ENCODE measurements around the gene KIRREL3.

DNA sequence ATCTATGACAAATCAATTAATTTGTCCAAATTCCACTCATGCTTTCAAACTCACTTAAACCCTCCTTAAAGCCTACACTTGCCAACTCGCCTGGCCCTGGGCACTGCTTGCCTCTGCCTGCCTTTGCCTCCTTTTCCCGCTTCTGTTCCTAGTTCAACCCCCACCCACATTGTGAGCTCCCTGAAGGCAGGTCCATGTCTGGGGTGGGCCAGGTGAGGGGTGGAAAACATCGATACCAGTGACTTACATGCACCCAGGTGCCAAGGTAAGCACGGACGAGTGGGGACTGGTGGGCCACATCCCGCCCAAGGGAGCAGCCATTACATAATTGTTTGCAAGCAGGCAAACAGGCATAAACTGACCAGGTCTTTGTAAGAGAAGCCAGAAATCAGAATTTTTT lies 498.9 kb downstream of the KIRREL3 start:
- TF ChIP-seq YY1 (IDR thresholded peaks at IDR 0.05; ENCODE audit: insufficient read depth, insufficient read length) = no peak
- no peak for TF ChIP-seq SUZ12 (IDR thresholded peaks at IDR 0.05; ENCODE audit: extremely low read depth, insufficient read depth, insufficient read length)
- TF ChIP-seq ZNF274 (IDR thresholded peaks at IDR 0.05; ENCODE audit: low read depth, low read length) = no peak

All from NT2/D1 (cell line).